SW480 (cell line): Measurements from ENCODE around the gene TAS1R3.

Experiments
- DNase-seq: peaks from one replicate; pipeline ENCODE4 v3.0.0-alpha.2; 2016; ENCODE audit warnings: low spot score

TAS1R3 gene

GRCh38 chr1:1340185-1340584 is 9.1 kb downstream of the TAS1R3 start:
- no peak for DNase-seq

GRCh38 chr1:1340791-1341548 is 9.9 kb downstream of the TAS1R3 start:
- no peak for DNase-seq

- DNase-seq, result no peak
These were observed 10.5 kb downstream of the TAS1R3 start for GRCh38 chr1:1341549-1342021.

- no peak for DNase-seq
These were observed 11.0 kb downstream of the TAS1R3 start for GRCh38 chr1:1342061-1342562.

- DNase-seq, result no peak
These were observed 11.6 kb downstream of the TAS1R3 start for GRCh38 chr1:1342584-1343115.

- no peak for DNase-seq
These were observed 12.8 kb downstream of the TAS1R3 start for GRCh38 chr1:1343811-1344421.

- DNase-seq, result peak; percentile 86
These were observed 13.7 kb downstream of the TAS1R3 start for GRCh38 chr1:1344655-1345361.

GRCh38 chr1:1345384-1345783 is 14.3 kb downstream of the TAS1R3 start:
- DNase-seq, result no peak

- no peak for DNase-seq
These were observed 14.9 kb downstream of the TAS1R3 start for GRCh38 chr1:1345860-1346500.

- DNase-seq, result no peak
These were observed 15.4 kb downstream of the TAS1R3 start for GRCh38 chr1:1346501-1346890.

- DNase-seq, result no peak
These were observed 16.0 kb downstream of the TAS1R3 start for GRCh38 chr1:1347026-1347595.

GRCh38 chr1:1347663-1348419 is 16.8 kb downstream of the TAS1R3 start:
- DNase-seq, result peak; percentile 66

- no peak for DNase-seq
These were observed 17.6 kb downstream of the TAS1R3 start for GRCh38 chr1:1348420-1349255.

- peak; percentile 43 for DNase-seq
These were observed 18.4 kb downstream of the TAS1R3 start, which contains the start of gene DVL1 for GRCh38 chr1:1349256-1350012. Gene DVL1, minus strand, starts transcription at chr1:1349418. Its CDS starts 353 bp downstream, at chr1:1349065.

- DNase-seq, result no peak
These were observed 20.7 kb downstream of the TAS1R3 start for GRCh38 chr1:1351511-1352427.

- no peak for DNase-seq
These were observed 21.8 kb downstream of the TAS1R3 start for GRCh38 chr1:1352786-1353388.

- DNase-seq, result no peak
These were observed 22.5 kb downstream of the TAS1R3 start for GRCh38 chr1:1353389-1354151.
